Measurements from ENCODE around the gene ZNF609.

- TF ChIP-seq ETV5 (CRISPR knock-in tag; IDR thresholded peaks at IDR 0.05; ENCODE audit: borderline replicate concordance) (no peak), JUNB (CRISPR knock-in tag; IDR thresholded peaks at IDR 0.05; ENCODE audit: borderline replicate concordance) (no peak), RXRA (CRISPR knock-in tag; IDR thresholded peaks at IDR 0.05) (no peak), RNF219 (CRISPR knock-in tag; IDR thresholded peaks at IDR 0.05) (no peak)
These were observed 234.4 kb downstream of the ZNF609 start for GRCh38 chr15:64694816-64695215.
